ENCODE results near the gene HMCN1. TPM values are rescaled to one million over a fixed set of nuclear protein-coding genes. Genes with fewer than 3 reads are reported as not detected.

The HMCN1 gene
- total RNA-seq, 1 experiment from 2014 or later: 37.6 TPM

- Histone ChIP-seq H3K27me3 (no peaks in the 10 kb centered on the region), H3K9me3 (replicated peaks) (no peaks in the 10 kb centered on the region; the same call in 1 of the 2 replicates), H3K4me3 (no peak overlapping the region), H3K27ac (no peak overlapping the region), H3K36me3 (no peaks in the 10 kb centered on the region), H3K4me1 (peaks cover 6% of the 10 kb centered on the region; the same call in 1 of the 2 replicates)
- peak; percentile 24 to 44 for DNase-seq
Measured at GRCh38 chr1:186102547-186103148, 368.5 kb downstream of the HMCN1 start.

GRCh38 chr1:186104459-186104858 is 370.3 kb downstream of the HMCN1 start:
- Histone ChIP-seq H3K27ac (no peak overlapping the region), H3K9me3 (replicated peaks) (no peaks in the 10 kb centered on the region), H3K27me3 (no peaks in the 10 kb centered on the region), H3K4me1 (peaks cover 6% of the 10 kb centered on the region; the same call in 1 of the 2 replicates), H3K4me3 (no peak overlapping the region), H3K36me3 (peaks cover 4% of the 10 kb centered on the region)
- DNase-seq: no peak

GRCh38 chr1:186112280-186112679 is 378.1 kb downstream of the HMCN1 start:
- peaks cover 12% of the 10 kb centered on the region for H3K36me3 ChIP-seq
- H3K4me3 ChIP-seq: no peak overlapping the region
- no peak overlapping the region for H3K27ac ChIP-seq
- H3K27me3 ChIP-seq: no peaks in the 10 kb centered on the region
- no peaks in the 10 kb centered on the region for H3K9me3 ChIP-seq (replicated peaks)
- no peaks in the 10 kb centered on the region for H3K4me1 ChIP-seq
- no peak for DNase-seq

- Histone ChIP-seq H3K36me3 (peaks cover 12% of the 10 kb centered on the region), H3K9me3 (replicated peaks) (no peaks in the 10 kb centered on the region), H3K27ac (no peak overlapping the region), H3K4me1 (no peaks in the 10 kb centered on the region), H3K4me3 (no peak overlapping the region), H3K27me3 (no peaks in the 10 kb centered on the region)
- DNase-seq: no peak
Measured at GRCh38 chr1:186113461-186113860, 379.3 kb downstream of the HMCN1 start.

- Histone ChIP-seq H3K27me3 (no peaks in the 10 kb centered on the region), H3K9me3 (replicated peaks) (no peaks in the 10 kb centered on the region; the same call in 1 of the 2 replicates), H3K27ac (no peak overlapping the region), H3K4me3 (no peak overlapping the region), H3K4me1 (no peaks in the 10 kb centered on the region), H3K36me3 (no peaks in the 10 kb centered on the region; the same call in none of the 2 replicates)
- no peak for DNase-seq
Measured at GRCh38 chr1:186118724-186119123, 384.5 kb downstream of the HMCN1 start.

GRCh38 chr1:186122837-186123236 is 388.6 kb downstream of the HMCN1 start:
- H3K27me3 ChIP-seq: no peaks in the 10 kb centered on the region
- no peaks in the 10 kb centered on the region for H3K4me1 ChIP-seq
- no peak overlapping the region for H3K27ac ChIP-seq
- no peak for DNase-seq
- H3K36me3 ChIP-seq: peaks cover 3% of the 10 kb centered on the region
- no peaks in the 10 kb centered on the region; the same call in 1 of the 2 replicates for H3K9me3 ChIP-seq (replicated peaks)
- no peak overlapping the region for H3K4me3 ChIP-seq

GRCh38 chr1:186125035-186125434 is 390.8 kb downstream of the HMCN1 start:
- Histone ChIP-seq H3K27ac (no peak overlapping the region), H3K4me3 (no peak overlapping the region), H3K9me3 (replicated peaks) (no peaks in the 10 kb centered on the region), H3K27me3 (no peaks in the 10 kb centered on the region), H3K36me3 (peaks cover 3% of the 10 kb centered on the region), H3K4me1 (no peaks in the 10 kb centered on the region)
- no peak for DNase-seq

GRCh38 chr1:186125511-186125910 is 391.3 kb downstream of the HMCN1 start:
- Histone ChIP-seq H3K36me3 (peaks cover 3% of the 10 kb centered on the region; the same call in 1 of the 2 replicates), H3K27me3 (no peaks in the 10 kb centered on the region), H3K4me3 (no peak overlapping the region), H3K9me3 (replicated peaks) (no peaks in the 10 kb centered on the region), H3K27ac (no peak overlapping the region), H3K4me1 (no peaks in the 10 kb centered on the region)
- no peak for DNase-seq

- no peak overlapping the region for H3K27ac ChIP-seq
- H3K27me3 ChIP-seq: no peaks in the 10 kb centered on the region
- no peaks in the 10 kb centered on the region for H3K4me1 ChIP-seq
- H3K9me3 ChIP-seq (replicated peaks): no peaks in the 10 kb centered on the region
- no peak for DNase-seq
- peaks cover 8% of the 10 kb centered on the region; the same call in 1 of the 2 replicates for H3K36me3 ChIP-seq
- H3K4me3 ChIP-seq: no peak overlapping the region
Measured at GRCh38 chr1:186129758-186130157, 395.6 kb downstream of the HMCN1 start.

GRCh38 chr1:186139115-186139514 is 404.9 kb downstream of the HMCN1 start:
- H3K4me1 ChIP-seq: no peaks in the 10 kb centered on the region
- DNase-seq: no peak
- H3K9me3 ChIP-seq (replicated peaks): no peaks in the 10 kb centered on the region
- no peak overlapping the region for H3K27ac ChIP-seq
- no peaks in the 10 kb centered on the region for H3K27me3 ChIP-seq
- H3K4me3 ChIP-seq: no peak overlapping the region
- H3K36me3 ChIP-seq: no peaks in the 10 kb centered on the region

GRCh38 chr1:186139701-186140100 is 405.5 kb downstream of the HMCN1 start:
- DNase-seq: no peak
- Histone ChIP-seq H3K27ac (no peak overlapping the region), H3K27me3 (no peaks in the 10 kb centered on the region)

GRCh38 chr1:186142159-186142558 is 408.0 kb downstream of the HMCN1 start:
- no peak for DNase-seq
- no peaks in the 10 kb centered on the region for H3K9me3 ChIP-seq (replicated peaks)
- H3K4me1 ChIP-seq: no peaks in the 10 kb centered on the region
- H3K27me3 ChIP-seq: no peaks in the 10 kb centered on the region
- H3K36me3 ChIP-seq: no peaks in the 10 kb centered on the region
- no peak overlapping the region for H3K4me3 ChIP-seq
- H3K27ac ChIP-seq: no peak overlapping the region

More at GRCh38 chr1:186139701-186140100, 405.5 kb downstream of the HMCN1 start:
- no peaks in the 10 kb centered on the region for H3K4me1 ChIP-seq
- no peak overlapping the region for H3K4me3 ChIP-seq
- no peaks in the 10 kb centered on the region for H3K36me3 ChIP-seq
- H3K9me3 ChIP-seq (replicated peaks): no peaks in the 10 kb centered on the region

- no peaks in the 10 kb centered on the region for H3K4me1 ChIP-seq
- H3K4me3 ChIP-seq: no peak overlapping the region
- no peaks in the 10 kb centered on the region for H3K27me3 ChIP-seq
- DNase-seq: no peak
- no peaks in the 10 kb centered on the region for H3K9me3 ChIP-seq (replicated peaks)
- H3K27ac ChIP-seq: no peak overlapping the region
- no peaks in the 10 kb centered on the region for H3K36me3 ChIP-seq
Measured at GRCh38 chr1:186142916-186143315, 408.7 kb downstream of the HMCN1 start.

- Histone ChIP-seq H3K4me1 (no peaks in the 10 kb centered on the region), H3K36me3 (no peaks in the 10 kb centered on the region), H3K27ac (no peak overlapping the region), H3K9me3 (replicated peaks) (no peaks in the 10 kb centered on the region), H3K27me3 (no peaks in the 10 kb centered on the region), H3K4me3 (no peak overlapping the region)
- DNase-seq: no peak
Measured at GRCh38 chr1:186143481-186143880, 409.3 kb downstream of the HMCN1 start.

- H3K4me3 ChIP-seq: no peak overlapping the region
- H3K9me3 ChIP-seq (replicated peaks): no peaks in the 10 kb centered on the region
- H3K4me1 ChIP-seq: no peaks in the 10 kb centered on the region
- no peak for DNase-seq
- H3K27ac ChIP-seq: no peak overlapping the region
- H3K36me3 ChIP-seq: no peaks in the 10 kb centered on the region
- no peaks in the 10 kb centered on the region for H3K27me3 ChIP-seq
Measured at GRCh38 chr1:186144505-186144904, 410.3 kb downstream of the HMCN1 start.

- DNase-seq: no peak
Measured at GRCh38 chr1:186146974-186147373, 412.8 kb downstream of the HMCN1 start.

More at GRCh38 chr1:186146974-186147373, 412.8 kb downstream of the HMCN1 start:
- Histone ChIP-seq H3K9me3 (replicated peaks) (no peaks in the 10 kb centered on the region), H3K27me3 (no peaks in the 10 kb centered on the region), H3K4me1 (peaks cover 3% of the 10 kb centered on the region; the same call in 1 of the 2 replicates), H3K4me3 (no peak overlapping the region), H3K36me3 (0 out of 2 replicates have a peak, but pooled peaks cover 4% of the 10 kb centered on the region), H3K27ac (no peak overlapping the region)

Data from SJCRH30 (cell line).